SK-N-MC (cell line): ENCODE measurements around the gene CCDC167.

Source experiments
- EZH2 ChIP-seq: fragments of 200-600 bp; sonication (generic); IDR thresholded peaks from one replicate; pipeline ENCODE4 v1.6.1; 2017; ENCODE audit warnings: antibody characterized with exemption
- FOXP2 ChIP-seq: optimal IDR thresholded peaks from 2 replicates; pipeline ENCODE3; 2011; ENCODE audit warnings: mild to moderate bottlenecking, moderate library complexity; ENCODE audit not compliant: insufficient read depth; ENCODE audit errors: extremely low read length, control extremely low read depth
- POLR2AphosphoS5 ChIP-seq: IDR thresholded peaks from 2 replicates; pipeline ENCODE4 v1.6.1; 2012; ENCODE audit warnings: mild to moderate bottlenecking, low read depth, low read length, borderline replicate concordance

DNA sequence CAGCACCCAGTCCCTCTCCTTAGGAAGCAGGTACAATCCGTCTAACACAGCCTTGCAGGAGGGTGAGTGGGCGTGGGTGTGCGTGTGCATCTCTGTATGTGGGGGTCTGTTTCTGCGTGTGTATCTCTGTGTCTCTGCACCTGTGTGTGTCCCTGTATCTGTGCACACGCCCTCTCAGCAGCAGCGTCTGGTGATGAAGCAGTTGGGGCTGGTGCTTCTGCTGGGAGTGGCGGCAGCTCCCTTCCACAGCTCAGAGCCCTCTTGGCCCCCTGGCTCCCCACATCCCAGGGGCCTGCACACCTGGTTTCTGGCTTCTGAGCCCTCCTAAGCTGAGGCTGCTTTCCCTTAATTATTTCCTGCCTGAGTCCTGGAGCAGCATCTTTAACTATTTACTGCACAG is 49.5 kb upstream of the CCDC167 start:
- no peak for TF ChIP-seq EZH2
- no peak for TF ChIP-seq POLR2AphosphoS5
- TF ChIP-seq FOXP2 = no peak
